GM12873 (cell line): ENCODE results near the gene ST6GALNAC3.

Experiments used
- TF ChIP-seq, protein P1 (sequence below): IDR thresholded peaks from 2 replicates; pipeline ENCODE4 v1.5.1; 2012; ENCODE audit warnings: low read depth, mild to moderate bottlenecking, moderate library complexity, low read length, control low read depth; ENCODE audit not compliant: insufficient read depth; ENCODE audit errors: missing control alignments

The ST6GALNAC3 gene

DNA sequence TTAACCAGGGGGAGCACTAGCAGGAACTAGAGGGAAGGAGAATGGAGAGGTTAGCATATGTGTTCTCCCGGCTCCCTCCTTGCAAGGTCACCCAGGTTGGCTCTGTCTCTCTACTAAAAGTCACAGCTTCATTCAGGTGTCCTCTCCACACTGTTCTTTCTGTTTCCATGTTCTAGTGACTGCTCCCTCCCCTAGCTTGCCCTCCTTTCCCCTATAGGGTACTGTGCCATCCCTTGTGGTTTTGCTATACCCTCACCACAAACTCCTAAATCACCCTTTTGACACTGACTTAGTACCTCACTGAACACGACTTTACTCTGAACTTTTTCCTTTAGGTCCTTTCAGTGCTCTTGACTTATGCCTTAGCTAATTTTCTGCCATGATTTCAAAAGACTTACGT, 389.3 kb downstream of the ST6GALNAC3 start:
- TF ChIP-seq, protein P1, sequence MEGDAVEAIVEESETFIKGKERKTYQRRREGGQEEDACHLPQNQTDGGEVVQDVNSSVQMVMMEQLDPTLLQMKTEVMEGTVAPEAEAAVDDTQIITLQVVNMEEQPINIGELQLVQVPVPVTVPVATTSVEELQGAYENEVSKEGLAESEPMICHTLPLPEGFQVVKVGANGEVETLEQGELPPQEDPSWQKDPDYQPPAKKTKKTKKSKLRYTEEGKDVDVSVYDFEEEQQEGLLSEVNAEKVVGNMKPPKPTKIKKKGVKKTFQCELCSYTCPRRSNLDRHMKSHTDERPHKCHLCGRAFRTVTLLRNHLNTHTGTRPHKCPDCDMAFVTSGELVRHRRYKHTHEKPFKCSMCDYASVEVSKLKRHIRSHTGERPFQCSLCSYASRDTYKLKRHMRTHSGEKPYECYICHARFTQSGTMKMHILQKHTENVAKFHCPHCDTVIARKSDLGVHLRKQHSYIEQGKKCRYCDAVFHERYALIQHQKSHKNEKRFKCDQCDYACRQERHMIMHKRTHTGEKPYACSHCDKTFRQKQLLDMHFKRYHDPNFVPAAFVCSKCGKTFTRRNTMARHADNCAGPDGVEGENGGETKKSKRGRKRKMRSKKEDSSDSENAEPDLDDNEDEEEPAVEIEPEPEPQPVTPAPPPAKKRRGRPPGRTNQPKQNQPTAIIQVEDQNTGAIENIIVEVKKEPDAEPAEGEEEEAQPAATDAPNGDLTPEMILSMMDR: no peak

DNA sequence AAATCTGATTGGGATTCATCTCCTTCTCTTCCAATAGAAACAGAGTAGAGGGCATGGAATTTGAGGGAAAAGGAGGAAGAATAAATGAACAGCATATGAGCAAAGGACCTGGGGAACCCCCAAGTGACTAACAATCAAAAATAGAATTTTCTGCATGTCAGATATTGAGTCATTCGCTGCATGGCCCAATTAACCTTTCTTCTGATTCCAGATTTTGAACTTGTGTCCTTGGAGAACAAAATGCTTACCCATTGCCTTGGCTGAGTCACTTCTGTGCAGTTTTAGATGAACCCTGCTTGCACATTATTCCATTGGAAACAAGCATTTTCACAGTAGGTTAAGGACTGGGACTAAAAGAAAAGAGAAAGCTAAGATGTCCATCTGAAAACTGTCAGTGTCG, 390.5 kb downstream of the ST6GALNAC3 start:
- TF ChIP-seq, protein P1: no peak

DNA sequence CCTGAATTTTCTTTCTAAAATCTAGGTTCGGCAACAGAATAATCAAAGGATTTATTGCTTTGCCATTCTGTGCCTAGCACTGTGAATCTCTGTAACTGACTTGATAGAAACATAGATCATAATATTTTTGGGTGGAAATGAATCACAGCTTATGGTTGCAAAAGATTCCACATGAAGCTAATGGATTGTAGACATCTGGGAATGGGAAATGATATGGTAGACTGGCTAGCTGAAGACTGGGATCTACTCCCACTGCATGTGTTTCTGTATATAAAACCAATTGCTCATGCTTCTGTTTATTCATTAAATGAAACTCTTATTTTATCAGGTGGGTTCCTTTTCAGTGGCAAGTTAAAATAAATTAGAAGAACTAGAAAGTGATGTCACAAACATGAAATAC, 395.6 kb downstream of the ST6GALNAC3 start:
- TF ChIP-seq, protein P1: no peak

DNA sequence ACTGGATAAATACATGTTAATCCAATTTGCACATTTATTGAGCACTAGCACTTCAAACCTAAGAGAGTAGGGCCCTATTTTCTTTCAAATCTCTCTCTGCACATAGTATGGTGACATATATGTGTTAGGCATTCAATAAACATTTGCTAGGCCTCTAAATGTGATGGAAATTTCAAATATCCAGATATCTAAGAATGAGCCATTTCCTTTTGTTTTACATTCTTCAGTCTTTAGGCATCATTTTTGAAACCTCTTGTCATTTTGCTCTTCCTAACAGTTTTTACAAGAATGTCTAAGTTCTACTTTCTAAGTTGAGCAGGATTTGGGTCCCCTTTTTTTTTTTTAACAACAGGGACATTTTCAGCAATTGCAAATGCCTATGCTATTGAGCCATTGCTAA, 397.0 kb downstream of the ST6GALNAC3 start:
- TF ChIP-seq, protein P1: no peak

DNA sequence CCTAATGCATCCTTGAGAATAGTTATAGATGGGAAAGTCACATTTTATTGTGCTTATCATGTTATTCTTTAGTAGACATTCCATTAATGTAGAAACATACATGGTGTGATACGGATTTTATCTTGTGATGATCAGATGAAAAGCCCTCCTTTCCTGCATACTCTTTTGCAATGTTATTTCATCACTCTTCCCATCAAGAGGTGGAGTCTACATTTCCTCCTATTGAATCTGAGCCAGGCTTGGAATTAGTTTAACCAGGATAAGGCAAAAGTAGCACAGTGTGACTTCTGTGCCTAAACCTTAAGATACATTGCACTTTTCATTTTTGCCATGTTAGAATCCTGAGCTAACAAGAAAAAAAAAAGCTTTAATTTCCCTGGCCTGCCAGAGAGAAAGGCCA, 399.0 kb downstream of the ST6GALNAC3 start:
- TF ChIP-seq, protein P1: no peak

DNA sequence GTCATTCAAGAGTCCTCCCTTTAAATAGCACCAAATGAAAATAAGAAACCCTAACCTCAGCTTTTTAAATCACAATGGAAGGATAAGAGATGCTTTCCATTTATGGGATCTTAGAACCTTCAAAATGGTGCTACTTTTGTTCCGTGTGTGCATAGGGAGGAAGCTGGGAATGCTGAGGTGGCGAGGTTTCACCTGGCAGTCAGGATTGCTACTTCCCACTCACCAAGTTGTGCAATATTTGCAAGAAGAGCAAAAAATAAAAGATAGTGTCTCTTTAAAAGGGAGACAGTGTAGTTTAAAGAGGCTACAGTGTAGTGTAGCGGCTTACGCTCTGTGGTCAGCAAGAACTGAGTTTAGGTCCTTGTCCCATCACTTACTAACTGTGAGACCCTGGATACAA, 400.4 kb downstream of the ST6GALNAC3 start:
- TF ChIP-seq, protein P1: no peak

DNA sequence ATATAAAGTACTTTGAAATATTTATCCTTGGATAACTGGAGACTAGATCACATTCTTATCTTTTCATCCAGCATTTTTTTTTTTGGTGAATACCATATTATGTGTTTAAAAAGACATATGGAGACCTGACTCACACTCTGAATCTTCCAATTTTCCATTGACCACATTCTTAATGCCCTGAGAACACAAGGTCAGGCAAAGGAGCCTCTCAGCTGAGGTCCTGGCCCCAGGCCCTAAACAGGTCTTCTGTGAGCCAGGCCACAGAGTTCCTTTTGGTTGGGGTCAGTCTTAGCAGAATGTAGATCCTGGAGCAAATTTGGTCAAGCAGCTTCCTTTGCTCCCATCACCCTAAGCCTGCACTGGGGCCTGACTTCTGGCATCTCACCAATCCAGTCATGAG, 402.6 kb downstream of the ST6GALNAC3 start:
- TF ChIP-seq, protein P1: no peak
